GM18867 (cell line): Measurements from ENCODE around the gene ICAM3.
"Not testable (repeated sequence)": the region's sequence is repeated elsewhere in the genome, so short reads cannot be mapped to it uniquely, and the experiment has no call there.

ENCODE experiments used
- ATAC-seq: cut with Tn5 transposase; IDR thresholded peaks from one replicate; pipeline ENCODE4 v1.9.1; 2021; ENCODE audit warnings: mild to moderate bottlenecking, moderate library complexity; ENCODE audit not compliant: unreplicated experiment

Gene ICAM3, protein sequence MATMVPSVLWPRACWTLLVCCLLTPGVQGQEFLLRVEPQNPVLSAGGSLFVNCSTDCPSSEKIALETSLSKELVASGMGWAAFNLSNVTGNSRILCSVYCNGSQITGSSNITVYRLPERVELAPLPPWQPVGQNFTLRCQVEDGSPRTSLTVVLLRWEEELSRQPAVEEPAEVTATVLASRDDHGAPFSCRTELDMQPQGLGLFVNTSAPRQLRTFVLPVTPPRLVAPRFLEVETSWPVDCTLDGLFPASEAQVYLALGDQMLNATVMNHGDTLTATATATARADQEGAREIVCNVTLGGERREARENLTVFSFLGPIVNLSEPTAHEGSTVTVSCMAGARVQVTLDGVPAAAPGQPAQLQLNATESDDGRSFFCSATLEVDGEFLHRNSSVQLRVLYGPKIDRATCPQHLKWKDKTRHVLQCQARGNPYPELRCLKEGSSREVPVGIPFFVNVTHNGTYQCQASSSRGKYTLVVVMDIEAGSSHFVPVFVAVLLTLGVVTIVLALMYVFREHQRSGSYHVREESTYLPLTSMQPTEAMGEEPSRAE

DNA sequence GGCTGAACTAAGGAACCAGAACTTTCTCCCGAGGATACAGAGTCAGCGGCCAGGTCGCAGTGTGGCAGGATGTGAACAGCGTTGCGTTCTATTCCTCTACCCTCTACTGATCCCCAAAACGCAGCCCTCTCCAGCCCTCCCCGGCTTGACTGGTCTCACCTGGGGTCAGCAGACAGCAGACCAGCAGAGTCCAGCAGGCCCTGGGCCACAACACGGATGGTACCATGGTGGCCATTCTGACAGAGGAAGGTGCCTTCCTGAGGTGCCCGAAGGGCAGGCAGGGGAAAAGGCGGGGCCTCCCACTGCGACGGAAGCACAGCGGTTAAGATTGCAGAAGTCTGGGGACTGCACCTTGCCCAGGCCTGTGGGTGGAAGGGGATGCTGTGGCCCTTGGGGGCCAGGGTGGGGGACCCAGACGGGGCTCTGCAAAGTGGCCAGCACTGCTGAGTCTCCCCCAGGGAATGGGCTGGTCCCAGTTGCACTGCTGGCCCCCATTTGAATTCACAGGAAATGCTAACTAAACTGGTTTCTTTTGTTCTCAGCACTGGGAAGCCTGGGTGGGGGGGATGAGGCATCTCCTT, at the start of gene ICAM3:
TSS of gene ICAM3 (minus strand) at position 245 of the 581 bp plus-strand sequence. CDS start at position 235, 10 bp downstream.
- peak; percentile 72 for ATAC-seq

DNA sequence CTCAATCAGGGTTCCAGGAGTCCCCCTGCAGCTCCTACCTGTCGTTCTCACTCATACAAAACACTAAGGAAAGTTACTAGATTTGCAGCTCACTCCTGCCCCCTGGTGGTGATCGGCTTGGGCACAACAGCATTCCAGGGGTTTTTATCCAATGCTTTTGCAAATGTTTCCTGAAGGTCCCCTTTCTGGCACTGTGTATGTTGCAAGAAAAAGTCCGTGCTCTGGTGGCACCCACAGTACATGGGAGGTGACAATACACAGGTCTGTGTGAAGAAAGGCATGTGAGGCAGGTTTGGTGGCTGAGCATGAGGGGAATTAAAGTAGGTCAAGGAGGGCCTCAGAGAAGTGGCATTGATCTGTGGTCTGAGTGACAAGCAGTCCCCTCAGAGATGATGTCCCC, 49.5 kb upstream of the ICAM3 start:
- ATAC-seq: no peak

DNA sequence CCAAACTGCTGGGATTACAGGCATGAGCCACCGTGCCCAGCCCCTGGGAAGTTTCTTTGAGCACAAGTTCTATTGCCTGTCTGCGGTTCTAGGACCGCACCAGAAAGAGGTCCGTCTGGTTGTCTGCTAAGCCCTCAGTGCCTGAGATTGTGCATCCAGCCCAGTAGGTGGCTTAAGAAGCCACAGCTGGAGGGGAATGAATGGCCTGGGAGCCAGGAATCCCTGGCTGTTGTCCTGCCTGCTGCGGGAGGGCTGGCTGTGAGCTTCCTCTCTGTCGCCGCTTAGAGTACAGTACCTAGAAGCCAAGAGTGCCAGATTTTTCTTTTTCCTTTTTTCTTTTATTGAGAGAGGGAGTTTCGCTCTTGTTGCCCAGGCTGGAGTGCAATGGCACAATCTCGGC, 45.2 kb upstream of the ICAM3 start:
- ATAC-seq: no peak

DNA sequence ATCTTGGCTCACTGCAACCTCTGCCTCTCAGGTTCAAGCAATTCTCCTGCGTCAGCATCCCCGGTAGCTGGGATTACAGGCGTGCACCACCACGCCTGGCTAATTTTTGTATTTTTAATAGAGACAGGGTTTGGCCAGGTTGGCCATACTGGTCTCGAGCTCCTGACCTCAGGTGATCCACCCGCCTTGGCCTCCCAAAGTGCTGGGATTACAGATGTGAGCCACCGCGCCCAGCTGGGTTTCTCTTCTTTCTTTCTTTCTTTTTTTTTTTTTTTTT, 43.7 kb upstream of the ICAM3 start:
- not testable (repeated sequence) for ATAC-seq

DNA sequence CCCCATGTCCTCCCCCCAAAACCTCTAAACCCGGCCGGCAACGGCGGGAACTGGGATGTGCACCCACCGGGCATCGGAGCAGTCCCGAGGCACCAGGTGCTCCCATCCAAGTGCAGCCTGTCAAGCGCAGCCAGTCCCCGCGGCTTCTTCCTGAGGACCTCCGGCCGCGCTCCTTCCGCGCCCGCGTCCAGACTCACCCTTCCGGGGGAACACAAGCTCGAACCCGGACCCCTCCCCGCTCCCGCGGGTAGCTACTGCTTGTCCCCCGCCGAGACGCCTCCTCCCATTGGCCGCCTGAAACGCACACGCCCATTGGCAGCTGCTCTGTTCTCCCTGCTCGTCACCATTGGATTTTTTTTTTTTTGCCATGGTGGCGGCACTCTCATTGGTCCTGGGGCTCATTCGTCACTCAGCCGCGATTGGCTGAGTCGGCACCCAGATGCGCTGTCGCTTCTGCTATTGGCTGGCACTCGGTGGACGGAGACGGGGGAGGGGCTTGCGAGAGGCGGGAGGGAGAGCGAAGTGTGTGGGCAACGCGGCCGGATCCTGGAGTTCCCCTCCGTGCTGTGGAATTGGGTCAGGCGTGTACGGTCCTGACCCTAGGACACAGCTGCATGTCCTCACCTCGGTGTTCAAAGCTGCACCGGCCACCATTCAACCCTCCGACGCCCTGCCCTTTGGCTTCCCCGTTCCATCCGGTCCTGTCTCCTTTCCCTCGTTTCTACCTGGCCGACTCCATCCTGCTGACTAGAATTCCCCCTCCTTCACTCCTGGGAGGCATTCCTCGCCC, 41.1 kb upstream of the ICAM3 start, which contains the start of gene TYK2:
TSS of gene TYK2 (minus strand) at position 260 of the 790 bp plus-strand sequence. CDS start 2,166 bp downstream, outside the sequence.
- ATAC-seq: peak; percentile 92

DNA sequence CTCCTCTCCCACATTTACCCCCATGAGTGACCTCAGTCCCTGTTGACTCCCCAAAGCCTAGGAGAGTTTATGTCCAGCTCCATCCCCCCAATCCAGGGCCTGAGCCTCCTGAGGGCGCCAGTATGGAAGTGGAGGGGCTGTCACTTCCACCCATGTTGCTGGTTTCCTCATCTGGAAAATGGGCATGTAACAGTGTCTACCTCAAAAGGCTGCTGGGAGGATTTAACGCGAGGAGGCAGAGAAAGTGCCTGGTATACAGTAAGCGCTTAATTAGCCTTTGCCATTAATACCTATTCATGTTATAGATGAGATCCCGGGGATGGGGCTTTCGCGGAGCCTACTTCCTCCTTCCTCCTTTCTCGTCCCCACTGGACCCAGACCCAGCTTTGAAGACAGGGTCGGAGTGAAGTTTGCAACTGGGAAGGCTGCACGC, 40.5 kb upstream of the ICAM3 start:
- ATAC-seq: no peak

DNA sequence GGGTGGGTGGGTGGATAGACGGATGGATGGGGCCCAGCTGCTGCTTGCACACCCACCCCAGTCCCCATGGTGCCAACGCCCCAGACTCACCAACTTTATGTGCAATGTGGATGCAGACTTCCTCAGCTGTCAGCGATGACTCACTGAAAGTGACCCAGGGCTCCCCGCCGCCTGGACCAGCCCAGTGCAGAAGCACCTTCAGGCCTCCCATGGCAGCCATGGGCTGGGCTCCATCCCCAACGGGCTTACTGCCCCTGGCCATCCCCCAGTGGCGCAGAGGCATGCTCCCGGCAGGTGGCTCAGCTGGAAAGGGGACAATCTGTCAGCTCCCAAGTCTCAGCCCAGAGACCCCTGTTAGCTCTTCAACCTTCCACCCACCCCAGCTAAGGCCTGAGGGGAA, 38.7 kb upstream of the ICAM3 start:
- no peak for ATAC-seq

DNA sequence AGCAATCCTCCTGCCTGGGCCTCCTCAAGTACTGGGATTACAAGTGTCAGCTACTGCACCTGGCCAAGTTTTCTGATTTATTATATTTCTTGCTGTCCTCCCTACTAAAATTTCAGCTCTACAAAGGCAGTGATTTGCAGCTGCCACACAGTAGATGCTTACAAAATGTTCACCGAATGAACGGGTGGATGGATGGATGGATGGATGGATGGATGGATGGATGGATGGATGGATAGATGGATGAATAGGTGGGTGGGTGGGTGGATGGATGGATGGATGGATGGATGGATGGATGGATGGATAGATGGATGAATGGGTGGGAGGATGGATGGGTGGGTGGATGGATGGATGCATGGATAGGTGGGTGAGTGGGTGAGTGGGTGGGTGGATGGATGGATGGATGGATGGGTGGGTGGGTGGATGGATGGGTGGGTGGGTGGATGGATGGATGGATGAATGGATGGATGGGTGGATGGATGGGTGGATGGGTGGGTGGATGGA, 37.8 kb upstream of the ICAM3 start:
- not testable (repeated sequence) for ATAC-seq

DNA sequence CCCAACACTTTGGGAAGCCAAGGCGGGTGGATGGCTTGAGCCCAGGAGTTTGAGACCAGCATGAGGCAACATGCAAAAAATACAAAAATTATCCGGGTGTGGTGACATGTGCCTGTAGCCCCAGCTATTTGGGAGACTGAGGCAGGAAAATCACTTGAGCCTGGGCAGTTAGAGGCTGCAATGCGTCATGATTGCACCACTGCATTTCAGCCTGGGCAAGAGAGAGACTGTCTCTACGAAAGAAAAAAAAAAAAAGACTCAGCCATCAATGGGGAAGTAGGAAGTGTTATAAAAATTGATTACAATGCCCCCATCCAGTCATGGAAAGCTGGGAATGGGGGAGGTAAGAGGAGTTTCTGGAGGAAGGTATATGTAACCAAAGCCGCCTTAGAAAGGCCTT, 35.5 kb upstream of the ICAM3 start:
- ATAC-seq: no peak

DNA sequence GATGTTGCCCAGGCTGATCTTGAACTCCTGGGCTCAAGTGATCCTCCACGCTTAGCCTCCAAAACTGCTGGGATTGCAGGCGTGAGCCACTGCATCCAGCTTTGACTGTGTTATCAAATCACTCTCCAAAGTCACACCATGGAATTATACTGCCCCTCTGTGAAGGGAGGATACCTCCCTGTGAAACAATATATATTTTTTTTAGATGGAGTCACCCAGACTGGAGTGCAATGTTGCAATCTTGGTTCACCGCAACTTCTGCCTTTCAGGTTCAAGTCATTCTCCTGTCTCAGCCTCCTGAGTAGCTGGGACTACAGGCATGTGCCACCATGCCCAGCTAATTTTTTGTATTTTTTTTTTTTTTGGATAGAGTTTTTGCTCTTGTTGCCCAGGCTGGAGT, 33.3 kb upstream of the ICAM3 start:
- no peak for ATAC-seq

DNA sequence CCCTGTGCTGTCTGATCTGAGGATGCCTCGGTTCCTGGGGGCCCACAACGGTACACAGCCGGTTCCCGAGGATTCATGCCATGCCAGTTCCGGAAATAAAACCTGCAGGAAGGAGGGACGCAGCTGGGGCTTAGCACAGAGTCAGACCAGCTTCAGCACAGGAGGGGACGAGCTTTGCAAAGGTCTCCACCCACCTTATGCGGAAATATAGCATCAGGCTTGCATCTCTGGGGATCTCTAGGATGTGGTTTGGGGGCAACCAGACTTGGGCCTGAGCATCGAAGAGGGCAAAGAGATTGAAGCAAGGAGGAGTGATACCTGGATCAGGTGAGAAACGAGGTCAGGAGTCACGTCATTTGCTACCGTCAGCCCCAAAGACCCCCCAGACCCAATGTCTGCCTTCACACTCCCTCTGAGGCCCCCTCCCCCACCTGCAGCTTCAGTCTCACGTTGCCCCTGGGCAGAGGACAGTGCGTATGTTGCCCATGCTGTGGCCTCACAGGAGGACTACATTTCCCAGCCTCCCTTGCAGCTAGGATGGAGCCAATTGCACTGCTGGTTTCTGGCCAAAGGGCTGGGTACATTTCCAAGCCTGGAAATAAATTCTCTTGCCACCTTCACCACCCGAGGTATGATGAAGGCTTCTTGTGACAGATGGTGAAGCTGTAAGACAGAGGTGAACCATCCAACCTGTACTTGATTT, 28.8 kb upstream of the ICAM3 start:
- ATAC-seq: no peak

DNA sequence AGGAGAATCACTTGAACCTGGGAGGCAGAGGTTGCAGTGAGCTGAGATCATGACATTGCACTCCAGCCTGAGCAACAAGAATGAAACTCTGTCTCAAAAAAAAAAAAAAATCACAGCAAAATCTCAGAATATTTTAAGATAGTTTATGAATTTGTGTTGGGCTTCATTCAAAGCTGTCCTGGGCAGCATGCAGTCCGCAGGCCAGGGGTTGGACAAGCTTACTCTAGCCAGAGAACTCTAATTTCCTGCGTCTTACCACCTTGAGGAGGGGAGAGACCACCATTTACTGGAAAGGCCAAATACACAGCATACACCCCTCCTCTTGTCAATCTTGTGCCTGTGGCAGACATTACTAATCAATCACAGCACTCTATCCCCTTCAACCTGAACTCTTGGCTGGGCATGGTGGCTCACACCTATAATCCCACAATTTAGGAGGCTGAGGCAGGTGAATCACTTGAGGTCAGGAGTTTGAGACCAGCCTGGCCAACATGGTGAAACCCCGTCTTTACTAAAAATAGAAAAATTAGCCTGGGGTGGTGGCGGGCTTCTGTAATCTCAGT, 27.6 kb upstream of the ICAM3 start:
- not testable (repeated sequence) for ATAC-seq

DNA sequence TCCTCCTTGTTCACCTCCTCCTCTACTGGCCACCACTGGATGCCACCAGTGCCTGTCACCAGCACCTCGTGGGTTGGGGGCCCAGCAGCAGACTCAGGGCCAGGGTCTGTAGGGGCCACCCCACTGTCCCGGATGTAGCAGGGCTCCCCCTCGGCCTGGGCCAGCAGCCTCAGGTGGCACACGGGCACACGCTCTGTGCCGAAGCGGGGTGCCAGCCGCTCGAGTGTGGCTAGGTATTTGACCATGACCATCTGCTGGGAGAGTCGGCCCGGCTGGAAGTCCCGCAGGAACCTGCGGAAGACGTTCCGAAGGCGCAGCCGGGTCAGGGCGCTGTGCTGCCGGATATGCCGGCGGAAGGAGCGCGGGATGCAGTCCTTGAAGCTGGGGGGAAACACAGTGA, 26.1 kb upstream of the ICAM3 start:
- ATAC-seq: no peak

DNA sequence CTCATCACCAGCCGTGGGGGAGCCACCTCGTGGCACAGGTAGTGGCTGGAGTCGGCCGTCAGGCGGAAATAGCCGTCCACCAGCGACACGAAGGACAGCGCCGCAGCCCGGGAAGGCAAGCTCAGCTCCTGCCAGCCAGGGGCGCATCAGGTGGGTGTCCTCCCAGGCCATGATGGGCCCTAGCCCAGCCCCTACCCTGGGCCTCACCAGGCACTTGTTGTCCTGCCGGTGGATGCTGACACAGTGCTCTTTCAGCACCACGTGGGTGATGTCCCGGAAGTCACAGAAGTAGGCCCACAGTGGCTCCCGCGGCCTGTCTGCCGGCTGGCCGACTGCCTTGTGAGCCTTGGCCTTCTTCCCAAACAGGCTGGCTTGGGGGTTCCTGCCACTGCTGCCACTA, 25.2 kb upstream of the ICAM3 start:
- no peak for ATAC-seq

DNA sequence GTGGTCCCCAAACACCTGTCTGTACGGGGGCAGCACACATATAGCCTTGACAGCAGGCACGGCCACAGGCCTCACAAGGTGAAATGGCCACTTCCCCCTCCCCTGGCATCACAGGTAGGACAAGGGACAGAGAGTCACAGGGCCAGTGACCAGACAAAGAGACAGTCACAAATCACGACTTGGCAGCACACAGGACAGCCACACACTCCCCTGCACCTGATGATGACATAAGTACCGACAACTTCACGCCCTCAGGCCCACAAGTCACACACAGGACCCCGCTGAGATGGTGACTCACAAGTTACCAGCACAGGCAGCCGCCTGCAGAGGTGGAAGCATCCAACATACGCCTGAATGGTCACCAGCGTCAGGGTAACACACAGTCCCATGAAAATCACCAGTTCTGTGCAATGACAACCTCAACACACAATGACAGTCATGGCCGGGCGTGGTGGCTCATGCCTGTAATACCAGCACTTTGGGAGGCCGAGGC, 24.4 kb upstream of the ICAM3 start:
- ATAC-seq: no peak

DNA sequence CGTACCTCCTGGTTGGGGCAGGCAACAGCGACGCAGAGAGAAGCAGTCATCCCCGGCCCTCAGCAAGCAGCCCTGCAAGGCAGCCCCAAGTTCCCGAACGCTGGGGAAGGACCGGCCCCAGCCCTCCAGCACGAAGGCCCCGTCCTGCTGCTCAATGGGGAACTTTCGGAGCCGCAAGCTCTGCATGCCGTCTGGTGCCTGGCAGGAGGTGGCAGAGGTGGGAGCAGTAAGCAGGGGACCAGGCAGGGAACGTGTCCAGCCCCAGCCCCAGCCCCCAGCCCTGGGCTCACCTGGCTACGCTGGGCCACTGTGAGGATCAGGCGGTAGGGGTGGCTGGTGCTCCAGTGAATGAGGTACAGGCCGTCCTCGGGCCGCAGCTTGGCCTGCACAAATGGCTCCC, 22.8 kb upstream of the ICAM3 start:
- ATAC-seq: no peak

DNA sequence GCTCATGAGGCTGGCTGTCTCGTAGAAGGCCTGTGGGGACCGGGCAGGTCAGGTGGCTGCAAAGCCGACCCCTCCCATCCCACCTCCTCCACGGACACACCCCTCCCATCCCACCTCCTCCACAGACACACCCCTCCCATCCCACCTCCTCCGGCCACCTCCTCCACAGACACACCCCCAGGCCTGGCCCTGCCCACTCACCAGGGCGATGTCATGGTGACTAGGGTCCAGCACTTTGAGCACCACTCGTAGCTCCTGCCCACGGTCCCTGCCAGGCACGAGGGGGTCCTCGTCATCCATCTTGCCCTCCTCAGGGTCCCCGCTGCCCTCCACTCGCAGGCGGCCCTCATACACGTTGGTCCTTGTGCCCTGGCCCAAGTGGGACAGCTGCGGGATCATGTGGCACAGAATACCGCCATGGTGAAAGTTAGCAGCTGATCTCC, 22.2 kb upstream of the ICAM3 start:
- ATAC-seq: no peak

DNA sequence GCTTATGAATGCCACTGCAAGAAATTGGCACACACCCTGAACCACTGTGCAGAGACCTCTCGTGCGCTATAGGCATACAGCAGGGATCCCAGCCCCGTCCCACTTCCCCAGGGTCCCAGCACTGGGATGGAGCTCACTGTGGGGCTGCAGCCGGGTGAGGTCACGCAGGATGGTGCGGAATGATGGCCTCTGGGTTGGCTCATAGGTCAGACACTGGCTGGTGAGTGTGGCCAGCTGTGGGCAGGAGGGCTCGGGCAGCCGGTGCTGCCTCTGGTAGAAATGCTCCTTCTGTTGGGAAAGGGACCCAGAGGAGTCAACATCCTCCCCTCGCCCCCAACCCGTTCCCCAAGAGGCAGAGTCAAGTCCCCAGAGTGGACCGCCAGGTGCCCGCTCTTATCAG, 17.0 kb upstream of the ICAM3 start:
- ATAC-seq: no peak

DNA sequence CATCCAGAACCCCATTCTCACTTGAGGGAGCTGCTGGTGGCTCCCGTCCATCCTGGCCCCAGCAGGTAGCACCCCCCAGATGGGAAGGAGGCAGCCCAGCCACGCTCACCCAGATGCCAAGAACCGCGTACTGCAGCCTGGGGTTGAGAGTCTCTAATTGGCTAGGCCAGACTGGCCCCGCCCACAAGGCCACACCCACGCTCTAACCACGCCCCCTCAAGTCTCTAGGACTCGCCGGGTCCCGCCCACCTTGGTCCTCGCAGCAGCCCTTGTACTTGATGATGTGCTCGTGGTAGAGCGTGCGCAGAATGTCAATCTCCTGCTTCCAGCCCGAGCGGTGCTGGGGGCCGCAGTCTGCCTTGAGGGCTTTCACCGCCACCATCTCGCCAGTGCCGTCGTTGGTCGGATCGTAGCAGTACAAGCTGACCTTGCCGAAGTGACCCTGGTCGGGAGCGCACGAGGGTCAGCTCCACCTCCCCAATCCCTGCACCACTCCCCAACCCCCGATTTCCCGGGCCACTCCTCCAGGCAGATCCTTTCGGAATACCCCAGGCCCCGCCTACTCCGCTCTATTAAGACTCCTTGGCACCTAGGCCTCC, 14.5 kb upstream of the ICAM3 start:
- ATAC-seq: no peak
